ENCODE data around the gene MOCS1.

The MOCS1 gene

GRCh38 chr6:39876111-39876510 is 58.2 kb downstream of the MOCS1 start:
- DNase-seq (ENCODE audit: low spot score) = no peak
- CTCF ChIA-PET = no interaction called here
- TF ChIP-seq CTCF (conservative IDR thresholded peaks at IDR 0.05; ENCODE audit: low read depth) = no peak
- no peak overlapping the region for H3K27ac ChIP-seq
- POLR2A ChIA-PET (ENCODE audit: low non-redundant PET) = no interaction called here

- no peak for DNase-seq (ENCODE audit: low spot score)
- POLR2A ChIA-PET (ENCODE audit: low non-redundant PET) = no interaction called here
- CTCF ChIA-PET = no interaction called here
- no peak overlapping the region for H3K27ac ChIP-seq
- no peak for TF ChIP-seq CTCF (conservative IDR thresholded peaks at IDR 0.05; ENCODE audit: low read depth)
Measured at GRCh38 chr6:39873439-39873838, 60.8 kb downstream of the MOCS1 start.

- no peak for TF ChIP-seq CTCF (conservative IDR thresholded peaks at IDR 0.05; ENCODE audit: low read depth)
- ChIA-PET CTCF (no interaction called here), POLR2A (ENCODE audit: low non-redundant PET) (no interaction called here)
Measured at GRCh38 chr6:39870950-39871349, 63.3 kb downstream of the MOCS1 start.

GRCh38 chr6:39867592-39867991 is 66.7 kb downstream of the MOCS1 start:
- no peak overlapping the region for H3K27ac ChIP-seq
- ChIA-PET POLR2A (ENCODE audit: low non-redundant PET) (no interaction called here), CTCF (interaction anchor here (0.6 kb wide), 1 partner anchor 39 kb away, joined by 3 read pairs; no protein-coding TSS in a partner anchor)
- no peak for TF ChIP-seq CTCF (conservative IDR thresholded peaks at IDR 0.05; ENCODE audit: low read depth)
- no peak for DNase-seq (ENCODE audit: low spot score)

More at GRCh38 chr6:39870950-39871349, 63.3 kb downstream of the MOCS1 start:
- no peak overlapping the region for H3K27ac ChIP-seq
- DNase-seq (ENCODE audit: low spot score) = no peak

- DNase-seq (ENCODE audit: low spot score) = peak; percentile 69
- CTCF ChIA-PET = interaction anchor here (0.6 to 1.4 kb wide), 8 partner anchors 11 to 1433 kb away, joined by 3 to 4 read pairs (median 3); no protein-coding TSS in a partner anchor
- H3K27ac ChIP-seq = no peak overlapping the region
- POLR2A ChIA-PET (ENCODE audit: low non-redundant PET) = no interaction called here
- peak; percentile 62 for TF ChIP-seq CTCF (conservative IDR thresholded peaks at IDR 0.05; ENCODE audit: low read depth)
Measured at GRCh38 chr6:39865011-39865888, 69.0 kb downstream of the MOCS1 start.

GRCh38 chr6:39861663-39862062 is 72.6 kb downstream of the MOCS1 start:
- CTCF ChIA-PET = no interaction called here

More at GRCh38 chr6:39861663-39862062, 72.6 kb downstream of the MOCS1 start:
- no peak overlapping the region for H3K27ac ChIP-seq
- no peak for DNase-seq (ENCODE audit: low spot score)
- TF ChIP-seq CTCF (conservative IDR thresholded peaks at IDR 0.05; ENCODE audit: low read depth) = no peak
- POLR2A ChIA-PET (ENCODE audit: low non-redundant PET) = no interaction called here
